ENCODE measurements around the gene SH2D3A. TPM values are rescaled to one million over a fixed set of nuclear protein-coding genes. Genes with fewer than 3 reads are reported as not detected.

SH2D3A gene
- total and polyA plus RNA-seq, 2 experiments from 2014 or later, result 20.7 to 38.4 TPM

- TF ChIP-seq ETS1 (IDR thresholded peaks at IDR 0.05), result no peak
- no peak for TF ChIP-seq STAT1 (IDR thresholded peaks at IDR 0.05; ENCODE audit: unreplicated experiment)
- TF ChIP-seq REST (IDR thresholded peaks at IDR 0.05; ENCODE audit: unreplicated experiment), result no peak
- TF ChIP-seq EZH2phosphoT487 (IDR thresholded peaks at IDR 0.05; ENCODE audit: unreplicated experiment), result no peak
- no peak for TF ChIP-seq NANOG (IDR thresholded peaks at IDR 0.05; ENCODE audit: borderline replicate concordance)
- no peak for TF ChIP-seq ZNF114 (CRISPR knock-in tag; IDR thresholded peaks at IDR 0.05)
- no peak for TF ChIP-seq EZH2 (IDR thresholded peaks at IDR 0.05; ENCODE audit: low read depth, unreplicated experiment)
- TF ChIP-seq CREB1 (CRISPR knock-in tag; IDR thresholded peaks at IDR 0.05; ENCODE audit: low read depth), result no peak
- TF ChIP-seq CTCF (conservative IDR thresholded peaks at IDR 0.05; ENCODE audit: low read depth in 2 of 2), result no peak
Observed at GRCh38 chr19:6721773-6722172, 45.5 kb downstream of the SH2D3A start (continued).

- no peaks in the 10 kb centered on the region for H4K20me1 ChIP-seq (replicated peaks; ENCODE audit: insufficient read depth)
- H3K27ac Mint-ChIP-seq, result no peak overlapping the region
- H3F3A ChIP-seq (replicated peaks; ENCODE audit: low read depth), result peaks cover 8% of the 10 kb centered on the region
- no peaks in the 10 kb centered on the region for H3K36me3 ChIP-seq (ENCODE audit: insufficient read depth)
- no peak overlapping the region for H2AFZ ChIP-seq
- no peak for TF ChIP-seq JUNB (IDR thresholded peaks at IDR 0.05; ENCODE audit: unreplicated experiment)
- TF ChIP-seq NANOG (IDR thresholded peaks at IDR 0.05; ENCODE audit: borderline replicate concordance), result no peak
- TF ChIP-seq CREB1 (CRISPR knock-in tag; IDR thresholded peaks at IDR 0.05; ENCODE audit: low read depth), result no peak
- TF ChIP-seq STAT1 (IDR thresholded peaks at IDR 0.05; ENCODE audit: unreplicated experiment), result no peak
- no peak for TF ChIP-seq ZNF114 (CRISPR knock-in tag; IDR thresholded peaks at IDR 0.05)
- no peak for TF ChIP-seq EZH2phosphoT487 (IDR thresholded peaks at IDR 0.05; ENCODE audit: unreplicated experiment)
- no peak for TF ChIP-seq ZNF331 (CRISPR knock-in tag; IDR thresholded peaks at IDR 0.05; ENCODE audit: low read depth)
- no peak for TF ChIP-seq ZNF462 (CRISPR knock-in tag; IDR thresholded peaks at IDR 0.05)
- no peak for TF ChIP-seq POLR2AphosphoS5 (IDR thresholded peaks at IDR 0.05; ENCODE audit: low read depth)
- no peak overlapping the region for H3K4me3 ChIP-seq
- no peak overlapping the region for H3K27ac ChIP-seq (ENCODE audit: low read depth)
- no peak overlapping the region for H3K4me3 Mint-ChIP-seq
- no peaks in the 10 kb centered on the region for H3K9me2 ChIP-seq (ENCODE audit: insufficient read depth)
- H3K4me1 ChIP-seq (ENCODE audit: insufficient read depth), result peaks cover 12% of the 10 kb centered on the region
- ATAC-seq (no peak), DNase-seq (ENCODE audit: low spot score) (no peak)
- H3K4me1 Mint-ChIP-seq, result peaks cover 6% of the 10 kb centered on the region
- peaks cover 45% of the 10 kb centered on the region for H3K9me3 Mint-ChIP-seq
- H3K79me2 ChIP-seq (replicated peaks; ENCODE audit: insufficient read depth), result no peaks in the 10 kb centered on the region
- peaks cover 17% of the 10 kb centered on the region for H3K27me3 Mint-ChIP-seq (ENCODE audit: insufficient read depth, low read depth, poor library complexity)
- peaks cover 24% of the 10 kb centered on the region for H3K36me3 Mint-ChIP-seq (ENCODE audit: low read depth)
- H3K27me3 ChIP-seq (ENCODE audit: insufficient read depth), result no peaks in the 10 kb centered on the region
- H3K4me2 ChIP-seq, result no peak overlapping the region
Observed at GRCh38 chr19:6721138-6721474, 46.1 kb downstream of the SH2D3A start.

Data from GM23338 (cell line).